Activated CD4-positive, alpha-beta T cell treated with anti-CD3 and anti-CD28 coated beads for 4 hours (primary cell): ENCODE measurements around the gene RFTN2.
"Not testable (repeated sequence)": the region's sequence is repeated elsewhere in the genome, so short reads cannot be mapped to it uniquely, and the experiment has no call there.

Experiments
- DNase-seq, 2 donors: peaks; one replicate each; pipeline ENCODE4 v3.0.0-alpha.2; 2020

The RFTN2 gene

GRCh38 chr2:197675246-197675645 is at the start of gene RFTN2:
TSS of gene RFTN2 (minus strand) at chr2:197675587. CDS start at chr2:197675458, 129 bp downstream.
- DNase-seq: no peak

GRCh38 chr2:197717863-197718262 is 42.5 kb upstream of the RFTN2 start:
- no peak for DNase-seq

GRCh38 chr2:197713271-197713670 is 37.9 kb upstream of the RFTN2 start:
- DNase-seq: no peak

GRCh38 chr2:197711578-197711977 is 36.2 kb upstream of the RFTN2 start:
- DNase-seq: no peak

- DNase-seq: no peak
These were observed 35.1 kb upstream of the RFTN2 start for GRCh38 chr2:197710424-197711042.

GRCh38 chr2:197709140-197709539 is 33.8 kb upstream of the RFTN2 start:
- not testable (repeated sequence) for DNase-seq

GRCh38 chr2:197708331-197708730 is 32.9 kb upstream of the RFTN2 start:
- no peak for DNase-seq

GRCh38 chr2:197707316-197708213 is 32.2 kb upstream of the RFTN2 start:
- no peak for DNase-seq

GRCh38 chr2:197706839-197707207 is 31.4 kb upstream of the RFTN2 start:
- no peak for DNase-seq

GRCh38 chr2:197705912-197706838 is 30.8 kb upstream of the RFTN2 start:
- peak in 1 of 2 donors; percentile 8 for DNase-seq

GRCh38 chr2:197705121-197705911 is 29.9 kb upstream of the RFTN2 start, which contains the start of gene MARS2:
TSS of gene MARS2 (plus strand) at chr2:197705369. CDS start at chr2:197705406, 37 bp downstream.
- DNase-seq: peak; percentile 88 to 91

- DNase-seq: no peak
These were observed 29.2 kb upstream of the RFTN2 start for GRCh38 chr2:197704434-197705120.

- no peak for DNase-seq
These were observed 25.6 kb upstream of the RFTN2 start for GRCh38 chr2:197700960-197701359.

GRCh38 chr2:197699724-197700123 is 24.3 kb upstream of the RFTN2 start:
- DNase-seq: not testable (repeated sequence)

GRCh38 chr2:197696571-197696970 is 21.2 kb upstream of the RFTN2 start:
- DNase-seq: not testable (repeated sequence)

- DNase-seq: not testable (repeated sequence)
These were observed 20.6 kb upstream of the RFTN2 start for GRCh38 chr2:197695971-197696370.

- DNase-seq: not testable (repeated sequence)
These were observed 19.8 kb upstream of the RFTN2 start for GRCh38 chr2:197695206-197695605.

- DNase-seq: no peak
These were observed 2.1 kb upstream of the RFTN2 start for GRCh38 chr2:197677483-197677882.

- DNase-seq: no peak
These were observed 1.7 kb upstream of the RFTN2 start for GRCh38 chr2:197677056-197677455.

- no peak for DNase-seq
These were observed 363 bp upstream of the RFTN2 start for GRCh38 chr2:197675711-197676188.

GRCh38 chr2:197674591-197674990 is 796 bp downstream of the RFTN2 start:
- no peak for DNase-seq
